ENCODE data around the gene MSTO1. TPM values are rescaled to one million over a fixed set of nuclear protein-coding genes. Genes with fewer than 3 reads are reported as not detected.
A peak's percentile ranks its signal among the peaks of the same experiment; 100 is the strongest.
"Not testable (repeated sequence)": the region's sequence is repeated elsewhere in the genome, so short reads cannot be mapped to it uniquely, and the experiment has no call there.

MSTO1 gene
- total RNA-seq: 10 to 100 TPM in 2 of 4 donors, 1 to 10 TPM in 2; 6.1 to 12.8 (median 10.2) TPM

GRCh38 chr1:155609515-155610256, at the start of gene MSTO1:
MSTO1 (plus strand) TSS chr1:155610218; CDS start chr1:155610249, 31 bp downstream.
- no peak for TF ChIP-seq CTCF (IDR thresholded peaks at IDR 0.05)

GRCh38 chr1:155561779-155562580, 48.0 kb upstream of the MSTO1 start:
- DNase-seq (ENCODE audit: low spot score in 2 of 2): peak; percentile 21 to 88
- peak overlapping the region; percentile 84 for H3K4me3 ChIP-seq (ENCODE audit: low read depth, poor library complexity, severe bottlenecking)
- intact Hi-C loops (cut with DNase I; ENCODE audit: low total_unique reads): not testable (repeated sequence)
- WGBS, 2 donors: 0 to 1% methylated on average over 31 to 46 of the region's 56 CpGs

More at GRCh38 chr1:155609515-155610256, at the start of gene MSTO1:
- 8 to 16% methylated on average over 22 to 43 of the region's 47 CpGs for whole genome bisulfite sequencing, 2 donors
- peak; percentile 98 to 99 for DNase-seq (ENCODE audit: low spot score in 2 of 2)
- peak within 1 kb of the TSS; percentile 23 for H3K4me3 ChIP-seq (ENCODE audit: low read depth, poor library complexity, severe bottlenecking)
- intact Hi-C loops (cut with DNase I; ENCODE audit: low total_unique reads): no loop called here

- peak; percentile 89 to 98 for DNase-seq (ENCODE audit: low spot score in 2 of 2)
- TF ChIP-seq POLR2A (IDR thresholded peaks at IDR 0.05) (peak in 1 of 2 donors; percentile 50), CTCF (IDR thresholded peaks at IDR 0.05) (no peak)
- intact Hi-C loops (cut with DNase I; ENCODE audit: low total_unique reads): no loop called here
- 0 to 1% methylated on average over 33 to 40 of the region's 87 CpGs for WGBS, 2 donors
- peak within 1 kb of the TSS; percentile 84 for H3K4me3 ChIP-seq (ENCODE audit: low read depth, poor library complexity, severe bottlenecking)
Observed at GRCh38 chr1:155562581-155563376, 47.2 kb upstream of the MSTO1 start, which contains the start of gene ASH1L. ASH1L (minus strand) TSS chr1:155562803; CDS start chr1:155521519, 41,284 bp downstream.

GRCh38 chr1:155563377-155564022, 46.5 kb upstream of the MSTO1 start:
- WGBS, 2 donors: 0 to 1% methylated on average over 17 to 19 of the region's 19 CpGs
- DNase-seq (ENCODE audit: low spot score in 2 of 2); intact Hi-C loops (cut with DNase I; ENCODE audit: low total_unique reads): not testable (repeated sequence)

GRCh38 chr1:155569988-155570592, 39.9 kb upstream of the MSTO1 start:
- WGBS, 2 donors: 82 to 87% methylated on average over 6 of the region's 6 CpGs
- no peak for DNase-seq (ENCODE audit: low spot score in 2 of 2)
- TF ChIP-seq POLR2A (IDR thresholded peaks at IDR 0.05) (no peak), CTCF (IDR thresholded peaks at IDR 0.05) (no peak)
- intact Hi-C loops (cut with DNase I; ENCODE audit: low total_unique reads): no loop called here
- no peak overlapping the region for H3K4me3 ChIP-seq (ENCODE audit: low read depth, poor library complexity, severe bottlenecking)

More at GRCh38 chr1:155563377-155564022, 46.5 kb upstream of the MSTO1 start:
- peak overlapping the region; percentile 49 for H3K4me3 ChIP-seq (ENCODE audit: low read depth, poor library complexity, severe bottlenecking)

GRCh38 chr1:155570593-155570990, 39.4 kb upstream of the MSTO1 start:
- TF ChIP-seq POLR2A (IDR thresholded peaks at IDR 0.05) (no peak), CTCF (IDR thresholded peaks at IDR 0.05) (no peak)
- H3K4me3 ChIP-seq (ENCODE audit: low read depth, poor library complexity, severe bottlenecking): no peak overlapping the region
- DNase-seq (ENCODE audit: low spot score in 2 of 2): no peak
- WGBS, 2 donors: 90 to 93% methylated on average over 4 of the region's 4 CpGs
- intact Hi-C loops (cut with DNase I; ENCODE audit: low total_unique reads): no loop called here

Measured in lower leg skin (tissue), 4 donors.